Effector memory CD4-positive, alpha-beta T cell (primary cell): ENCODE results near the gene MEGF11.
"Not testable (repeated sequence)": the region's sequence is repeated elsewhere in the genome, so short reads cannot be mapped to it uniquely, and the experiment has no call there.

ENCODE experiments used
- DNase-seq, 3 donors: peaks; one replicate each; pipeline ENCODE4 v3.0.0-alpha.2; 2020
- H3K27ac ChIP-seq: 2 replicates; pipeline ENCODE4 v1.7.0; 2013; ENCODE audit warnings: mild to moderate bottlenecking, low read length, moderate library complexity; ENCODE audit not compliant: insufficient read depth, poor library complexity, severe bottlenecking
- H3K27me3 ChIP-seq: replicated peaks from 2 replicates; pipeline ENCODE4 v1.7.0; 2013; ENCODE audit warnings: mild to moderate bottlenecking, low read length; ENCODE audit not compliant: insufficient read depth, control insufficient read depth, poor library complexity, severe bottlenecking
- H3K36me3 ChIP-seq: 2 replicates; pipeline ENCODE4 v1.7.0; 2013; ENCODE audit warnings: mild to moderate bottlenecking, low read length, moderate library complexity; ENCODE audit not compliant: control insufficient read depth, insufficient read depth
- H3K4me1 ChIP-seq: 2 replicates; pipeline ENCODE4 v1.7.0; 2013; ENCODE audit warnings: low read length, mild to moderate bottlenecking; ENCODE audit not compliant: control insufficient read depth, insufficient read depth, poor library complexity, severe bottlenecking
- H3K4me3 ChIP-seq: 2 replicates; pipeline ENCODE4 v1.7.0; 2013; ENCODE audit warnings: low read length, low read depth, mild to moderate bottlenecking; ENCODE audit not compliant: insufficient read depth, poor library complexity, severe bottlenecking
- H3K9me3 ChIP-seq: 2 replicates; pipeline ENCODE4 v1.7.0; 2013; ENCODE audit warnings: mild to moderate bottlenecking, low read length, moderate library complexity; ENCODE audit not compliant: control insufficient read depth

The MEGF11 gene

DNA sequence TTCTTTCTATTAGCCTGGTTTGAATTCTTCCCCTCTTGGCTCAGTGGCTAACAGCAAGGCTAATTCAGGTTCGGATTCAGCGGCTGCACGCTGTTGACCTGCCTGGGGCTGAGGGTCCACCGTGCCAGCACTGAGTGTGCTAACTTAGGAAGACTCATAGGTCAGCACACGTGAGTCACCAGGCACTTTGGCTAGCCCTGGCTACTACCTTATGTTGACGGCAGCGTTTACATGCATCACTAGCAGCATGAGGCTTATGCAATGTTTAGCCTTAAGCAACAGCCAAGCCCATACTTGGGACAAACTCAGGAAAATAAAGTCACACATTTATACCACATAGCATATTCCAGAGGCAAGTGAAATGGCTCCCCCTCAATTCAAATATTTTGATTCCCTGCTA lies 246.6 kb downstream of the MEGF11 start:
- H3K27ac ChIP-seq: no peak overlapping the region
- H3K4me1 ChIP-seq: no peaks in the 10 kb centered on the region
- DNase-seq: no peak
- no peaks in the 10 kb centered on the region for H3K9me3 ChIP-seq
- H3K36me3 ChIP-seq: no peaks in the 10 kb centered on the region
- H3K27me3 ChIP-seq: no peaks in the 10 kb centered on the region
- H3K4me3 ChIP-seq: no peak overlapping the region

DNA sequence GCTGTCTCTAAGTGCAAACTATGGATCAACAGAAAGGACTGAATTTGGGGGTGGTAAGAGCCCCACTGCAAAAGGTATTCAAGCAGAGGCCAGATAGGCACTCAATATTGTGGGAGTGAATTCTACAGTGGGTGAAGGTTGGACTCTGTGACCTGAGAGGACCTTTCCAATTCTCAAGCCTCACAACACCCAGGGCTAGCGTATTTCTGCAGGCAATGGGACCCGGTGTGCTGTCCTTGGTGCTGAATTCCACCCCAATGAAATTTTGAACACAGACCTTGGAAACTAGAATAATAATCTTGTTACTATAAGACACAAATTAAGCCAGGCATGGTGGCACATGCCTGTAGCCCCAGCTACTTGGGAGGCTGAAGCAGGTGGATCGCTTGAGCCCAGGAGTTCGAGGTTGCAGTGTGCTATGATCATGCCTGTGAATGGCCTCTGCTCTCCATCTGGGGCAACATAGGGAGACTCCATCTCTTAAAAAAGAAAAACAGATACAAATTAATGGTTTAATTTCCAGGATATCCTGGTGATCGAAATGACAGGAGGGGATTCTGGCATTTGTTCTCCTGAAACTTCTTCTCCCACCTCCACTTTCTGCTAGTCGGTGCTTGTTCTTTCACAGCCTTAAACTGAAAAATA lies 248.8 kb downstream of the MEGF11 start:
- DNase-seq: no peak
- no peaks in the 10 kb centered on the region for H3K36me3 ChIP-seq
- H3K27me3 ChIP-seq: no peaks in the 10 kb centered on the region
- H3K4me3 ChIP-seq: no peak overlapping the region
- H3K27ac ChIP-seq: no peak overlapping the region
- no peaks in the 10 kb centered on the region for H3K4me1 ChIP-seq
- no peaks in the 10 kb centered on the region for H3K9me3 ChIP-seq

DNA sequence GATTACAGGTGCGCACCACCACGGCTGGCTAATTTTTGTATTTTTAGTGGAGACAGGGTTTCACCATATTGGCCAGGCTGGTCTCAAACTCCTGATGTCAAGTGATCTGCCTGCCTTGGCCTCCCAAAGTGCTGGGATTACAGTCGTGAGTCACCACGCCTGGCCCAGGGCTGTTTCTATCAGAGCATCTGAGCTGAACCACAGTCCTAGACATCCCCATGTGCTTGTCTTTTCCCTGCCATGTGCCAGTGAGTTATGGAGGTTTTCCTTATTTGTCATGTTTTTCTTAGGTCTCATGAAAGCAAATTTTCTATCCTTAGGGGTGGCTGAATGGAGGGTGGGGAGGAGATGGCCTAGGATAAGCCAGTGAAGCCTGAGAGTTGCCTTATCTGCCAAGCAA lies 250.4 kb downstream of the MEGF11 start:
- H3K4me1 ChIP-seq, H3K36me3 ChIP-seq, H3K9me3 ChIP-seq, H3K4me3 ChIP-seq, H3K27ac ChIP-seq, H3K27me3 ChIP-seq, DNase-seq: not testable (repeated sequence)

DNA sequence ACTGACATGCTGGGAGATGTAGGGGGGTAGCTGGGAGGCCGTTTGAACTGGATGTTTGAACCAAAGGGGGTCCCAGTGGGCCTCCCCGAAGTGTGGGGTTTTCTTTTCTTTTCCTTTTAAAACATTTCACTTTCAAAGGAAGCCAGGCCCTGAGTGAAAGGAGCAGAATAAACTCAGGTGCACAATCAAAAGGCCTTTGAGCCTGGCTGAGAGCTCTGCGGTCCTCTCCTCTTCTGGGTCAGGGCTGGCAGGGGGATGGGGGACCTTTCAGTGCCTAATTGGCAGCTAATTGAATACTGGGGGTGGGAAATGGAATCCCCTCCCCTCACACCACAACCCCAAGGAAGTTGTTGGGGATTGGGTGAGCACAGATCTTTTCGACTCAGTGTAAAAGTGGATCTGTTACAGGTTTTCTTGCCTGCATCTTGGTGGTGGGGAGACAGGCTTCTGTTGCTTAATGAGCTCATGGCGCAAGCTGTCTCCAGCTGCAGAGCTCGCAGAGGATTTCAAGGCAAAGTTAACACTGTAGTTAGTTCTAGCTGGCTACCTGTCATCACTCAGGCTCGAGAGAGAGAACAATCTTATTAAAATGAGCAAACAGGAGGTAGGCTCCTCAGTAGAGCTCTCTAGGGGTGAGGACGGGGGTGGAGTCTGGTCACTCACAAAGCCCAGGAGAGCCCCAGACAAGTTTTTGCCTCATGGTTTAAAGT lies 251.7 kb downstream of the MEGF11 start:
- no peaks in the 10 kb centered on the region for H3K4me1 ChIP-seq
- no peaks in the 10 kb centered on the region for H3K36me3 ChIP-seq
- DNase-seq: no peak
- no peak overlapping the region for H3K27ac ChIP-seq
- no peaks in the 10 kb centered on the region for H3K9me3 ChIP-seq
- no peak overlapping the region for H3K4me3 ChIP-seq
- no peaks in the 10 kb centered on the region for H3K27me3 ChIP-seq

DNA sequence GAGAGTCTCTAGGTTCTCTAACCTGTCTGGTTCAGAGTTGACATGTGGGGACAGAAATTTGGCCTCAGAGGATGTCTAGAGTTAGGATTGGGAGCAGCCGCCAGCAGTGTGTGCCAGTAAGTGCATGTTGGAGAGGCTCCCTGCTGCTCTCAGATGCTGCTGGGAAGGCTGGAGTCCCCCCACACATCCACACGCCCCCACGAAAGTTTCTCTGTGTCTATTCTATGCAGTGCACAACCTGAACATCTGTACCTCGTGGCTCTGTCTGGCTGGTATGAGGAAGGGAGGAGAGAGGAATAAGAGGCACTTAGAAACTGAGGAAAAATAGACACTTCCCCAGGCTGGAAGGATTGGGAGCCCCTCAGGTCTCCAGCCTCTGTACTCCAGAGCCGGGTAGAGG lies 252.5 kb downstream of the MEGF11 start:
- H3K36me3 ChIP-seq: no peaks in the 10 kb centered on the region
- no peaks in the 10 kb centered on the region for H3K9me3 ChIP-seq
- H3K4me1 ChIP-seq: no peaks in the 10 kb centered on the region
- H3K27ac ChIP-seq: no peak overlapping the region
- no peak for DNase-seq
- no peak overlapping the region for H3K4me3 ChIP-seq
- no peaks in the 10 kb centered on the region for H3K27me3 ChIP-seq

DNA sequence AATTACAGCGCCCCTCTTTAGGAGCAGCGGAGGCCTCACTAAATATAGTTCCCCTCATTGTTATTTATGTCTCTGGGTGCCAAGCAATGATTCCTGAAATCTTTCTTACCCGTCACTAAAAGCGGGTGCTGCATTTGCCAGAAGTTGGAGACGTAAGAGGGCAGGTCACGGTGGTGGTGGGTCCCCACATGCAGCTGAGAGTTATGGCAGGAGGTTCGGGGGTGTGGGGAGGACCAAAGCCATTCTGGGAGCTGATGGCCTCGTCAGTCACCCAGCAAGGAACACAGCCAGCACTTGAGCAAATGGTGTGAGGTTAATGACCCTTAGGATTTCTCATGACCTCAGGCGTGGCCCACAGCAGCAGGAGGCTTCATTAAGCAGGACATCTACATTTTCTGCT lies 255.1 kb downstream of the MEGF11 start:
- Histone ChIP-seq H3K36me3 (no peaks in the 10 kb centered on the region), H3K4me3 (no peak overlapping the region), H3K27ac (no peak overlapping the region), H3K27me3 (no peaks in the 10 kb centered on the region), H3K4me1 (no peaks in the 10 kb centered on the region), H3K9me3 (no peaks in the 10 kb centered on the region)
- no peak for DNase-seq

DNA sequence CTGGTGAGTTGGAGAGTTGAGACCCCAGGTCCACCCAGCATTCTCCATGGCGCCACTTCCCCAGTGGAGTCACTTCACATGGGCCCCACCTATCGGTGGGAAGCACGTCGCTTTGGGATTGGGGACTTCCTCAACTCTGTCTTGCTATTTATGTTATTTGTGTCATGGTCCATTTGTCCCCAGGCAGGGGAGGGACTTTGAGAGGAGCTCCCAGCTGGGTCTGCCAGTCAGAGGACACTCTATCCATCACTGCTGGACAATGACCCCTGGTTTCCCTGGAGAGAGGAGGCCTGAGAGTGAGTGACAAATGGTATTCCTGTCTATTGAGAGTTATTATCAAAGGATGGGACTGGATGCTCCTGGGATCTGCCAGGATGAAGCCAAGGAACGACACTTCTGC lies 256.6 kb downstream of the MEGF11 start:
- no peak overlapping the region for H3K27ac ChIP-seq
- no peaks in the 10 kb centered on the region for H3K27me3 ChIP-seq
- H3K4me1 ChIP-seq: no peaks in the 10 kb centered on the region
- DNase-seq: no peak
- no peaks in the 10 kb centered on the region for H3K9me3 ChIP-seq
- no peak overlapping the region for H3K4me3 ChIP-seq
- no peaks in the 10 kb centered on the region for H3K36me3 ChIP-seq

DNA sequence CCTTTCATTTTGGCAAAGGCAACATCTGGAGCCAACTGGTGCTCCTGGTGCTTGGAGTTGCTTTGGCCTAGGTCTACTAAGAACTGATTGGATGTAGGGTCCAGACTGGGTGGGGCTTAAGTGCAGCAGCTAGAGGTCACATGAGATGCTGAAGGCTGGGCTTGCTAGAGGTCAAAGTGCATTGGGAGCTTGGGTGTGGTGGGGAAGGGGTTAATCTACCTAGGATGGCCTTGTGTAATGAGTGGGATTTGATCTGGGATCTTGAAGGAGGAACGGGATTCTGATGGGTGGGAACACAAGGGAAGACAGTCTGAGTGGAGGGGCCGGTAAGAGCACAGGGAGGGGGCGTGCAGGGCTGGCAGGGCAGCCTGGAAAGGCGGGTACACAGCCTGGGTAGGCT lies 258.7 kb downstream of the MEGF11 start:
- Histone ChIP-seq H3K27ac (no peak overlapping the region), H3K4me1 (no peaks in the 10 kb centered on the region), H3K27me3 (no peaks in the 10 kb centered on the region), H3K4me3 (no peak overlapping the region), H3K9me3 (no peaks in the 10 kb centered on the region), H3K36me3 (no peaks in the 10 kb centered on the region)
- no peak for DNase-seq

DNA sequence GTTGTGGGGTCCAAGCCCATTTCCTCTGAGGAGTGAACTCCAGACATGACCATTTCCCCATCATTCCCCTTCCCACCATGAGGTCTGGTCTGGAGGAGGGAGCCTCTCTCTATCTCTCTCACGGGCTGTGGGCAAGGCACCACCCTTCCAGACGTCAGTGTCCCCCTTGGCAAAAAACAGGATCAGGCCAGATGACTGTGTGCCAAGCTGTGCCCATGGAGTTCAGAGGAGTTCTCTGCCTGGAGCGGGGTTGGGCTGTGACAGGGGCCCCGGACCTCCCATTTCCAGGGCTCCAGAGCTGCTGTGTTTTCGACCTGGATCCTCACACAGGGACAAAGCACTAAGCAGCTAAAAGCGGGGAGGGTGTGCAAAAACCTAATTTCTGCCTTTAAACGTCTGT lies 259.8 kb downstream of the MEGF11 start:
- Histone ChIP-seq H3K36me3 (no peaks in the 10 kb centered on the region), H3K9me3 (no peaks in the 10 kb centered on the region), H3K4me1 (no peaks in the 10 kb centered on the region), H3K27ac (no peak overlapping the region), H3K27me3 (no peaks in the 10 kb centered on the region), H3K4me3 (no peak overlapping the region)
- no peak for DNase-seq

DNA sequence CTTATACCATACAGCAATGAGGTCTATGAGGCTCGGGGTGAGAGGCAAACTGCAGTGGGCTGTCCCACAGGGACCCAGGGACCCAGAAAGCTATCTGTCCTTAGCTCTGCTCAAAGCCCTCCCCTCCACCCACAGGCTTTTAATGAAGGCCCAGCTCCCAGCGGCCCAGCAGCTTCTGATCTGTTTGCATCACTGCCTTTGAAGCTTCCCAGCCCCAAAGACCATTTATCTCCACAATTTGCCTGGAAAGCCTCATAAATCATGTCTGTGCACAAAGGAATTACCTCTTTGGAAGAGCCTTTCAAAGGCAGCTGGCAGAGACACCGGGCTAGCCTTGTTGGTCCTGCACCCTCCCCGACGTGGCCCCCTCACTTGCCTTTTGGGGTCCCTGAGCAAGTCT lies 260.3 kb downstream of the MEGF11 start:
- Histone ChIP-seq H3K9me3 (no peaks in the 10 kb centered on the region), H3K27me3 (no peaks in the 10 kb centered on the region)
- no peak for DNase-seq

More for the DNA sequence above, 260.3 kb downstream of the MEGF11 start:
- Histone ChIP-seq H3K27ac (no peak overlapping the region), H3K36me3 (no peaks in the 10 kb centered on the region), H3K4me3 (no peak overlapping the region), H3K4me1 (no peaks in the 10 kb centered on the region)
